Thoracic aorta (tissue), 2 donors: ENCODE results near the gene NCAPH2. TPM values are rescaled to one million over a fixed set of nuclear protein-coding genes. Genes with fewer than 3 reads are reported as not detected.

ENCODE experiments used
- ATAC-seq: fragments of 150-250 bp; one replicate; pipeline ENCODE4 v1.8.0; 2017; ENCODE audit warnings: low read depth; ENCODE audit not compliant: insufficient number of reproducible peaks, low FRiP score
- DNase-seq: peaks from one replicate; pipeline ENCODE4 v3.0.0-alpha.2; 2020; ENCODE audit warnings: low spot score
- H3K27ac ChIP-seq, 2 donors: fragments of 200-600 bp; sonication (generic); 1 replicate in 1 of 2; 2 replicates in 1 of 2; pipeline ENCODE4 v1.5.1; 2016; ENCODE audit warnings: mild to moderate bottlenecking in 2 of 2, moderate library complexity in 2 of 2
- H3K27me3 ChIP-seq: fragments of 200-600 bp; sonication (generic); replicated peaks from 2 replicates; pipeline ENCODE4 v1.6.0; 2016; ENCODE audit warnings: mild to moderate bottlenecking; ENCODE audit not compliant: insufficient read depth
- H3K36me3 ChIP-seq: fragments of 200-600 bp; sonication (generic); one replicate; pipeline ENCODE4 v1.5.1; 2016
- H3K4me1 ChIP-seq, 2 donors: fragments of 200-600 bp; sonication (generic); 1 replicate in 1 of 2; 2 replicates in 1 of 2; pipeline versions ENCODE4 v1.5.1 to v1.6.0; 2016; ENCODE audit warnings: low read depth in 2 of 2, mild to moderate bottlenecking in 1 of 2; ENCODE audit not compliant: control insufficient read depth in 1 of 2
- H3K4me3 ChIP-seq: fragments of 200-600 bp; sonication (generic); 2 replicates; pipeline ENCODE4 v1.5.1; 2016; ENCODE audit warnings: mild to moderate bottlenecking
- H3K9me3 ChIP-seq: fragments of 200-600 bp; sonication (generic); 2 replicates; pipeline ENCODE4 v1.5.1; 2016
- total RNA-seq, 2 donors: library from RNA; depleted of rRNA; stranded (reverse); fragments of >200 nt; gene quantifications; one replicate each; pipeline versions ENCODE4 v1.1.0 to v1.2.3, GENCODE V29; 2016
- TF ChIP-seq, protein P1 (sequence below): fragments of 200-600 bp; sonication (generic); IDR thresholded peaks from one replicate; pipeline ENCODE4 v1.5.1; 2019; ENCODE audit warnings: antibody characterized with exemption

NCAPH2 gene
- total RNA-seq, 2 donors from 2014 or later = 40.8 to 50.4 TPM

DNA sequence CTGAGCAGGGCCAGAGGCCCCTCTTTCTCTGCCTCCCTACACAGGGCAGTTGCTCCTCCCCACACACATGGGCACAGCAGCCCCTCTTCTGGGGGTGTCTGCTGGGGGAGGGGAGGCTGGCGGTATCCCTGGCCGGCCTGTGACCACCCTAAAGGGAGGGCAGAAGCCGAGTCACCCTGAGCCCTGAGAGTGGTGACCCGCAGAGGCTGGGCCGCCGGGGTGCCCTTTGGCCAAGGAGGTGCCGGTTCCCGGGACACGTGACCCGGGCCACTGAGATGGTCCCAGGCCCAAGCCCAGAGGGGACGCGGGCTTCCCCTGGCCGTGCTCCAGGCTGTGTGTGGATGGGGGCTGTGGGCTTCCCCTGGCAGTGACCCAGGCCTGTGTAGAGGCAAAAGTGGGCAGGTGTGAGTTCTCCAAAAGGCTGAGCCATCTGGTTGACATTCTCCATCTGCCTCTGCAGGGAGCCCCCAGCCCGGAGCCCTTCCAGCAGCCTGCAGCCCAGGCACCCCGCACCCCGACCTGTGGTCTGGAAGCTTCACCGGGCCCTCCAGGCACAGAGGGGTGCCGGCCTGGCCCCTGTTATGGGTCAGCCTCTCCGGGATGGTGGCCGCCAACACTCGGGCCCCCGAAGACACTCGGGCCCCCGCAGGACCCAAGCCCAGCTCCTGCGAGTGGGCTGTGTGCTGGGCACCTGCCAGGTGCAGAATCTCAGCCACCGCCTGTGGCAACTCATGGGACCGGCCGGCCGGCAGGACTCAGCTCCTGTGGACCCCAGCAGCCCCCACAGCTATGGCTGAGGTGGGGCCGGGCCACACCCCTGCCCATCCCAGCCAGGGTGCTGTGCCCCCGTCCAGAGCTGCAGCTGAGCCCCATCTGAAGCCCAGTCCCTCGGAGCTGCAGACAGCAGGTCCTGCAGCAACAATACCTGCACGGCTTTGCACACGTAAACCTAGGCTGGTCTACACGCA, 25.6 kb upstream of the NCAPH2 start:
- no peaks in the 10 kb centered on the region for H3K4me1 ChIP-seq
- peak overlapping the region; percentile 64 for H3K4me3 ChIP-seq
- no peaks in the 10 kb centered on the region for H3K36me3 ChIP-seq
- H3K9me3 ChIP-seq = no peaks in the 10 kb centered on the region
- TF ChIP-seq, protein P1, sequence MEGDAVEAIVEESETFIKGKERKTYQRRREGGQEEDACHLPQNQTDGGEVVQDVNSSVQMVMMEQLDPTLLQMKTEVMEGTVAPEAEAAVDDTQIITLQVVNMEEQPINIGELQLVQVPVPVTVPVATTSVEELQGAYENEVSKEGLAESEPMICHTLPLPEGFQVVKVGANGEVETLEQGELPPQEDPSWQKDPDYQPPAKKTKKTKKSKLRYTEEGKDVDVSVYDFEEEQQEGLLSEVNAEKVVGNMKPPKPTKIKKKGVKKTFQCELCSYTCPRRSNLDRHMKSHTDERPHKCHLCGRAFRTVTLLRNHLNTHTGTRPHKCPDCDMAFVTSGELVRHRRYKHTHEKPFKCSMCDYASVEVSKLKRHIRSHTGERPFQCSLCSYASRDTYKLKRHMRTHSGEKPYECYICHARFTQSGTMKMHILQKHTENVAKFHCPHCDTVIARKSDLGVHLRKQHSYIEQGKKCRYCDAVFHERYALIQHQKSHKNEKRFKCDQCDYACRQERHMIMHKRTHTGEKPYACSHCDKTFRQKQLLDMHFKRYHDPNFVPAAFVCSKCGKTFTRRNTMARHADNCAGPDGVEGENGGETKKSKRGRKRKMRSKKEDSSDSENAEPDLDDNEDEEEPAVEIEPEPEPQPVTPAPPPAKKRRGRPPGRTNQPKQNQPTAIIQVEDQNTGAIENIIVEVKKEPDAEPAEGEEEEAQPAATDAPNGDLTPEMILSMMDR = no peak
- no peaks in the 10 kb centered on the region for H3K27me3 ChIP-seq
- ATAC-seq = no peak
- no peak for DNase-seq
- H3K27ac ChIP-seq = no peak overlapping the region

DNA sequence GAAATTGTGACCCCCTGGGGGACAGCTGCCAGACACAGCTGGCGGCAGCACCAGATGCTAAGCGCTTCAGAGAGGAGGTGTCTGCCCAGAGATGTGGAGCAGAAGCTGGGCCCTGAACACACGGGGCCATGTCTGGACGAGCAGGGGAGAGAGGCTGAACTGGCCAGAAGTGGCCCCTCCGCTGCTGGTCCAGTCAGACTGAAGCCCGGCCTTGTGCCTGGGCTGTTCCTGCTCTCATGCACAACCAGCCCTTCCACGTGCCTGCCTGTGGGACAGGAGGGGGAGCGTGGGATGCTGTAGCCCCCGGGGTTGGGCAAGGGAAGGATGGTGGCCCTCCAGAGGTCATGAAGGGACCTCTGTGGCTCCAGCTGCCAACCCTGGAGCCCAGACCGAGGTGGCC, 24.9 kb upstream of the NCAPH2 start:
- DNase-seq = no peak
- ATAC-seq = no peak
- H3K27ac ChIP-seq = no peak overlapping the region
- no peak overlapping the region for H3K4me3 ChIP-seq
- no peaks in the 10 kb centered on the region for H3K36me3 ChIP-seq
- H3K27me3 ChIP-seq = no peaks in the 10 kb centered on the region
- TF ChIP-seq, protein P1 = no peak
- no peaks in the 10 kb centered on the region for H3K9me3 ChIP-seq
- H3K4me1 ChIP-seq = no peaks in the 10 kb centered on the region

DNA sequence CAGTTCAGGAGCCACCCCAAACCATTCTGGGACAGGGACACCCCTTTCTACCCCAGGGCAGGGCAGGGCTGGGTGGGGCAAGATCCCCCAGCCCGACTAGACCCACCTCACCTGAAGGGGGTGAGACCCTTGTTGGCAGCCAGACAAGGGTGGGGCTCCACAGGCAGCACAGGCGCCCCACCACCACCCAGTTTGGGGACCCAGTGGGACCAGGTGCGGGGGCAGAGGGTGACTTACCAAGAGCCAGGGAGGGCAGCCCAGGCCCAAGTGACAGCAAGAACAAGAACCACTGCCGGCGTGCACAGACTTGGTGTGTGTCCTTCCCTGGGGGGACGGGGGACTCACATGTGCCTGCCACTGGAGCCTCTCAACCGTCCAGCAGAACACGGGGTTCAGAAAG, 24.5 kb upstream of the NCAPH2 start:
- no peaks in the 10 kb centered on the region for H3K27me3 ChIP-seq
- no peak for DNase-seq
- H3K9me3 ChIP-seq = no peaks in the 10 kb centered on the region
- no peak for ATAC-seq
- H3K27ac ChIP-seq = no peak overlapping the region
- H3K4me3 ChIP-seq = no peak overlapping the region
- no peaks in the 10 kb centered on the region for H3K36me3 ChIP-seq
- TF ChIP-seq, protein P1 = no peak
- H3K4me1 ChIP-seq = no peaks in the 10 kb centered on the region

DNA sequence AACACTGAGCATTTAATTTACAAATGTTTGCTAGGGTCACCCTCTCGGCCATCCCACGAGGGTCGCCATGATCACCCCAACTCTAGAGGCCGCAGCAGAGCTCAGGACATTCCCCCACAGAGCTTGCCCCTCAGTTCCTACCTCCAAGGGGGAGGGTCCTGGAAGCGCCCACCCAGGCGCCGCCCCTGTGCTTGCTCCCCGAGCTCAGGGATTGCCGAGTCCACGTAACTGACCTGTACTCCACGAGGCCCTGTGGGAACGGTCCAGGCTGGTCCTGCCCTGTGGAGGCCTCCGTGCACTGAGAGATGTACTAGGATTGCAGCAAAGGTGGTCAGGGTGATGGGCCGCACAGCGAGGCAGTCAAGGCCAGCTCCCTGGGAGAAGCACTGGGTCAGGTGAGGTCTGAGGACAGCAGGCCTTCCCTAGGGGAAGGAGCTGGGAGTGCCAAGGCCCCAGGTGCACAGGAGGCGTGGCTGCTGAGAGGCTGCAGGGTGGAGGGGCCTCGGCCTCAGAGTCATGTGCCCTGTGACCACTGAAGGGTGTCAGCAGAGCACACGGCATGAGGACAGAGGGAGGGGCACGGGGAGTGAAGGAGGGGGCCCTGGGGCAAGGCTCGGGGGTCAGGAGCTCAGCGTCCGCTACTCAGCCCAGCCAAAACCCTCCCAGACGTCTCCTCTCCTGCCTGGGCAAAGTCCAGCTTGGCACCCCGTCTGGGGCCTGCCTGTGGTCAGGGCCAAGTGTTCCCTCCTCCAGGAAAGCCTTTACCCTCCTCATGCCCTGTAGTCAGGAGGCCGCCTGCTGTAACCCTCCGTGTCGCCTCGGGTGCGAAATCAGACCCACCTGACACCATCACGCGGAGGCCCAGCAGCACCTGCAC, 23.8 kb upstream of the NCAPH2 start:
- no peaks in the 10 kb centered on the region for H3K4me1 ChIP-seq
- no peak overlapping the region for H3K27ac ChIP-seq
- H3K27me3 ChIP-seq = no peaks in the 10 kb centered on the region
- H3K9me3 ChIP-seq = no peaks in the 10 kb centered on the region
- DNase-seq (no peak), ATAC-seq (no peak)
- TF ChIP-seq, protein P1 = no peak
- H3K4me3 ChIP-seq = no peak overlapping the region
- no peaks in the 10 kb centered on the region for H3K36me3 ChIP-seq
